ENCODE measurements around the gene SMURF2. TPM values are rescaled to one million over a fixed set of nuclear protein-coding genes. Genes with fewer than 3 reads are reported as not detected.
A peak's percentile ranks its signal among the peaks of the same experiment; 100 is the strongest.
"Not testable (repeated sequence)": the region's sequence is repeated elsewhere in the genome, so short reads cannot be mapped to it uniquely, and the experiment has no call there.

SMURF2 gene
- total RNA-seq, 1 experiment from 2014 or later, result 24.7 TPM

DNA sequence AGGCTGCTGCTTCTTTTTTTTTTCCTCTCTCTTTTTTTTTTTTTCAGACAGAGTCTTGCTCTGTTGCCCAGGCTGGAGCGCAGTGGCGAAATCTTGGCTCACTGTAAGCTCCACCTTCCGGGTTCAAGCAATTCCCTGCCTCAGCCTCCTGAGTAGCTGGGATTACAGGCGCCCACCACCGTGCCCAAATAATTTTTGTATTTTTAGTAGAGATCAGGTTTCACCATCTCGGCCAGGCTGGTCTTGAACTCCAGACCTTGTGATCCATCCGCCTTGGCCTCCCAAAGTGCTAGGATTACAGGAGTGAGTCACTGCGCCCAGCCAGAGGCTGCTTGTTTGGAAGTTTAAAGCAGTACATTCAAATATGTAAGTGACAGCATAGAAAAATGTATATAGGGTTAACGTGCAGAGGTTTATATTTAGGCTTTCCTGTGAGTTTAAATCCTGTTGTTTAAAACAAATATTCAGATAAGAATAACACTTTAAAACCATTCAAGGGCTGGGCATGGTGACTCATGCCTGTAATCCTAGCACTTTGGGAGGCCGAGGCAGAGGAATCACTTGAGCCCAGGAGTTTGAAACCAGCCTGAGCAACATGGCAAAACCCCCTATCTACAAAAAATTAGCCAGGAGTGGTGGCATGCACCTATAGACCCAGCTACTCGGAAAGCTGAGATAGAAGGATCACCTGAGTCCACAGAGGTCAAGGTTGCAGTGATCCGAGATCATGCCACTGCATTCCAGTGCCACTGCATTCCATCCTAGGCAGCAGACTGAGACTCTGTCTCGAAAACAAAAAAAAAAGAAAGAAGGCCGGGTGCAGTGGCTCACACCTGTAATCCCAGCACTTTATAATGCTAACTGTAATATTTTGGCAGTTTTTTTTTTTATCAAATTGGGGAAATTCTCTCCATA lies 6.0 kb upstream of the SMURF2 start:
- H3K27me3 ChIP-seq (replicated peaks; ENCODE audit: insufficient read depth, low read depth, low read length, poor library complexity); H3K27ac ChIP-seq (ENCODE audit: low read depth, low read length, poor library complexity, severe bottlenecking); H3K4me1 ChIP-seq (ENCODE audit: insufficient read depth, low read length, poor library complexity, severe bottlenecking); POLR2A ChIA-PET (ENCODE audit: low non-redundant PET); H3K9me3 ChIP-seq (ENCODE audit: low read depth, low read length, poor library complexity, severe bottlenecking); H3K36me3 ChIP-seq (ENCODE audit: insufficient read depth, low read length, poor library complexity, severe bottlenecking); H3K4me3 ChIP-seq (ENCODE audit: low read depth, low read length, poor library complexity, severe bottlenecking); BruUV-seq (replicated peaks); intact Hi-C loops (cut with micrococcal nuclease; ENCODE audit: unreplicated experiment); CTCF ChIA-PET: not testable (repeated sequence)
- peak; percentile 19 for DNase-seq (ENCODE audit: low spot score)

DNA sequence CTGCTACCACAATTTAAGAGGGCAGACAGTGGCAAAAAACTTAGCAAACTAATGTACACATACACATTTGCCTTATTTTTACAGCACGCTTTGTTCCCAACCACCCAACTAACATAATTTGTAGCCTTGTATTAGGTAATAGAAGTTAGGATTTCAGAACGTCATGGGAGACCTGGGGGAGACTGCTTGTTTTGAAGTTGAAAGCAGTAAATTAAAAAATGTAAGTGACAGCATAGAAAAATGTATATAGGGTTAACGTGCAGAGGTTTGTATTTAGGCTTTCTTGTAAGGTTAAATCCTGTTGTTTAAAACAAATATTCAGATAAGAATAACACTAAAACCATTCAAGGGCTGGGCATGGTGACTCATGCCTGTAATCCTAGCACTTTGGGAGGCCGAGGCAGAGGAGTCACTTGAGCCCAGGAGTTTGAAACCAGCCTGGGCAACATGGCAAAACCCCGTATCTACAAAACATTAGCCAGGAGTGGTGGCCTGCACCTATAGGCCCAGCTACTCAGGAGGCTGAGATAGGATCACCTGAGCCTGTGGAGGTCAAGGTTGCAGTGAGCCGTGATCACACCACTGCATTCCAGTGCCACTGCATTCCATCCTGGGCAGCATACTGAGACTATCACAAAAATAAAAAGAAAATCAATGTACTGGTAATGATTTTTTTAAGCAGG lies 2.3 kb upstream of the SMURF2 start:
- H3K27ac ChIP-seq (ENCODE audit: low read depth, low read length, poor library complexity, severe bottlenecking); H3K4me1 ChIP-seq (ENCODE audit: insufficient read depth, low read length, poor library complexity, severe bottlenecking); CTCF ChIA-PET; H3K27me3 ChIP-seq (replicated peaks; ENCODE audit: insufficient read depth, low read depth, low read length, poor library complexity); H3K36me3 ChIP-seq (ENCODE audit: insufficient read depth, low read length, poor library complexity, severe bottlenecking); H3K9me3 ChIP-seq (ENCODE audit: low read depth, low read length, poor library complexity, severe bottlenecking); DNase-seq (ENCODE audit: low spot score); POLR2A ChIA-PET (ENCODE audit: low non-redundant PET); BruUV-seq (replicated peaks); H3K4me3 ChIP-seq (ENCODE audit: low read depth, low read length, poor library complexity, severe bottlenecking); intact Hi-C loops (cut with micrococcal nuclease; ENCODE audit: unreplicated experiment): not testable (repeated sequence)

DNA sequence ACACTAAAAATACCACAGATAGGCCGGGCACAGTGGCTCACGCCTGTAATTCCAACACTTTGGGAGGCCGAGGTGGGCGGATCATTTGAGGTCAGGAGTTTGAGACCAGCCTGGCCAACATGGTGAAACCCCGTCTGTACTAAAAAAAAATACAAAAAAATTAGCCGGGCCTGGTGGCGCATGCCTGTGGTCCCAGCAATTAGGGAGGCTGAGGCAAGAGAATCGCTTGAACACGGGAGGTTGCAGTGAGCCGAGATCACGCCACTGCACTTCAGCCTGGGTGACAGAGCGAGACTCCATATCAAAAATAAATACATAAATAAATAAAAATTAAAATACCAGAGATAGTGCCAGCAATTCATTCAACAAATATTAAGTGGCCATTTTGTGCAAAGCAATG lies 1.7 kb upstream of the SMURF2 start:
- DNase-seq (ENCODE audit: low spot score); H3K36me3 ChIP-seq (ENCODE audit: insufficient read depth, low read length, poor library complexity, severe bottlenecking); H3K4me1 ChIP-seq (ENCODE audit: insufficient read depth, low read length, poor library complexity, severe bottlenecking); H3K27ac ChIP-seq (ENCODE audit: low read depth, low read length, poor library complexity, severe bottlenecking); intact Hi-C loops (cut with micrococcal nuclease; ENCODE audit: unreplicated experiment); POLR2A ChIA-PET (ENCODE audit: low non-redundant PET); H3K9me3 ChIP-seq (ENCODE audit: low read depth, low read length, poor library complexity, severe bottlenecking); H3K4me3 ChIP-seq (ENCODE audit: low read depth, low read length, poor library complexity, severe bottlenecking); H3K27me3 ChIP-seq (replicated peaks; ENCODE audit: insufficient read depth, low read depth, low read length, poor library complexity); BruUV-seq (replicated peaks); CTCF ChIA-PET: not testable (repeated sequence)

DNA sequence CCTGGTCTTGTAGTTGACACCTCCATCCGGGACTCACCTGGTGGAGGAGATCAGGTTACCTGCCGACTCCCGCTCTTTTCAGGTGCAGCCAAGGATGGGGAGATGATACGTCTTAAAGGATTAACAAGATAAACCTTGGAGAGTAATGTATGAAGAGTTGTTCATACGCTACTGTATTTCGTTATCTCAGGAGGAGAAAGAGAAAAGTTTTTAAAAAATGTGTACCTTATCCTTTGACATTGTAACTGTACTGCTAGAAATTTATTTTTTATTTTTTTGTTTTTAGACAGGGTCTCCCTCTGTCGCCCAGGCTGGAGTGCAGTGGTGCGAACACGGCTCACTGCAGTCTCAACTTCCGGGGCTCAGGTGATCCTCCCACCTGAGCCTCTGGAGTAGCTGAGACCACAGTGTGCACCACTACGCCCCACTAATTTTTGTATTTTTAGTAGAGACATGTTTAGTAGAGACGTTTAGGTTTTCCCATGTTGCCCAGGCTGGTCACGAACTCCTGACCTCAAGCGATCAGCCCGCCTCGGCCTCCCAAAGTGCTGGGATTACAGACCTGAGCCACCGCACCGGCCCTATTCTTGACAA lies 764 bp upstream of the SMURF2 start:
- DNase-seq (ENCODE audit: low spot score), result no peak
- no peak for TF ChIP-seq EZH2 (IDR thresholded peaks at IDR 0.05; ENCODE audit: borderline replicate concordance, low read depth, low read length, poor library complexity, severe bottlenecking)
- TF ChIP-seq, protein P1, sequence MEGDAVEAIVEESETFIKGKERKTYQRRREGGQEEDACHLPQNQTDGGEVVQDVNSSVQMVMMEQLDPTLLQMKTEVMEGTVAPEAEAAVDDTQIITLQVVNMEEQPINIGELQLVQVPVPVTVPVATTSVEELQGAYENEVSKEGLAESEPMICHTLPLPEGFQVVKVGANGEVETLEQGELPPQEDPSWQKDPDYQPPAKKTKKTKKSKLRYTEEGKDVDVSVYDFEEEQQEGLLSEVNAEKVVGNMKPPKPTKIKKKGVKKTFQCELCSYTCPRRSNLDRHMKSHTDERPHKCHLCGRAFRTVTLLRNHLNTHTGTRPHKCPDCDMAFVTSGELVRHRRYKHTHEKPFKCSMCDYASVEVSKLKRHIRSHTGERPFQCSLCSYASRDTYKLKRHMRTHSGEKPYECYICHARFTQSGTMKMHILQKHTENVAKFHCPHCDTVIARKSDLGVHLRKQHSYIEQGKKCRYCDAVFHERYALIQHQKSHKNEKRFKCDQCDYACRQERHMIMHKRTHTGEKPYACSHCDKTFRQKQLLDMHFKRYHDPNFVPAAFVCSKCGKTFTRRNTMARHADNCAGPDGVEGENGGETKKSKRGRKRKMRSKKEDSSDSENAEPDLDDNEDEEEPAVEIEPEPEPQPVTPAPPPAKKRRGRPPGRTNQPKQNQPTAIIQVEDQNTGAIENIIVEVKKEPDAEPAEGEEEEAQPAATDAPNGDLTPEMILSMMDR (conservative IDR thresholded peaks at IDR 0.05; ENCODE audit: low read depth, low read length), result no peak
- no peaks in the 10 kb centered on the region for H3K36me3 ChIP-seq (ENCODE audit: insufficient read depth, low read length, poor library complexity, severe bottlenecking)
- POLR2A ChIA-PET (ENCODE audit: low non-redundant PET), result interaction anchor here (0.6 kb wide), 1 partner anchor 13 kb away, joined by 3 read pairs; no protein-coding TSS in a partner anchor
- H3K4me1 ChIP-seq (ENCODE audit: insufficient read depth, low read length, poor library complexity, severe bottlenecking), result peaks cover 8% of the 10 kb centered on the region
- no TSS peak for BruUV-seq (replicated peaks)
- H3K27me3 ChIP-seq (replicated peaks; ENCODE audit: insufficient read depth, low read depth, low read length, poor library complexity), result no peaks in the 10 kb centered on the region
- H3K4me3 ChIP-seq (ENCODE audit: low read depth, low read length, poor library complexity, severe bottlenecking), result peak overlapping the region; percentile 65
- H3K27ac ChIP-seq (ENCODE audit: low read depth, low read length, poor library complexity, severe bottlenecking), result no peak overlapping the region
- CTCF ChIA-PET, result no interaction called here
- intact Hi-C loops (cut with micrococcal nuclease; ENCODE audit: unreplicated experiment), result no loop called here
- H3K9me3 ChIP-seq (ENCODE audit: low read depth, low read length, poor library complexity, severe bottlenecking), result no peaks in the 10 kb centered on the region

All from A673 (cell line).